NCI-H187 treated with DMSO at 0.1 percent for 48 hours (cell line): Measurements from ENCODE around the gene TCTN3.
"Not testable (repeated sequence)": the region's sequence is repeated elsewhere in the genome, so short reads cannot be mapped to it uniquely, and the experiment has no call there.

Experiments
- DNase-seq: peaks from one replicate; lab custom pipeline; 2025; lab: John Stamatoyannopoulos, UW

Gene TCTN3

DNA sequence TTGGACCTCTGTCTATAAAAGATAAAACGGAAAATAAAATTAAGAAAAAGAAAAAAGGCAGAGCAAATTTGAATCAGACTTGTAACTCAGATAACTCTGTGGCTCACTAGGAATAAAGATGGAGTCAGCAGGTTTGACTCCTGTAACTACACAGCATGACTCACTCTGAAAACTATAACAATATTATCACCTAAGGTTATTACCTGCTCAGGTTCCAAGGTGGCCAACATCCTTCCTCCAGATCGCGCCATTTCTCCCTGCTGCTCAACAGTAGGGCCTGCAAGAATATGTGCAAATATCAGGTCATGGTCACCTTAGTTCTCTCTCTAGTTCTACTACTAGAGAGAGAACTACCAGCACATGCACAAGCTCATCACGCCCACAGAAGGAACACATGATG is 67.2 kb downstream of the TCTN3 start:
- DNase-seq, result no peak

DNA sequence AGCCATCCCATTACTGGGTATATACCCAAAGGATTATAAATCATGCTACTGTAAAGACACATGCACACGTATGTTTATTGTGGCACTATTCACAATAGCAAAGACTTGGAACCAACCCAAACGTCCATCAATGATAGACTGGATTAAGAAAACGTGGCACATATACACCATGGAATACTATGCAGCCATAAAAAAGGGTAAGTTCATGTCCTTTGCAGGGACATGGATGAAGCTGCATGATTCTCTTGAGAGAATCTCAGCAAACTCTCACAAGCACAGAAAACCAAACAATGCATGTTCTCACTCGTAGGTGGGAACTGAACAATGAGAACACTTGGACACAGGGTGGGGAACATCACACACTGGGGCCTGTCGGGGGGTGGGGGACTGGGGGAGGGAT is 73.3 kb downstream of the TCTN3 start:
- not testable (repeated sequence) for DNase-seq

DNA sequence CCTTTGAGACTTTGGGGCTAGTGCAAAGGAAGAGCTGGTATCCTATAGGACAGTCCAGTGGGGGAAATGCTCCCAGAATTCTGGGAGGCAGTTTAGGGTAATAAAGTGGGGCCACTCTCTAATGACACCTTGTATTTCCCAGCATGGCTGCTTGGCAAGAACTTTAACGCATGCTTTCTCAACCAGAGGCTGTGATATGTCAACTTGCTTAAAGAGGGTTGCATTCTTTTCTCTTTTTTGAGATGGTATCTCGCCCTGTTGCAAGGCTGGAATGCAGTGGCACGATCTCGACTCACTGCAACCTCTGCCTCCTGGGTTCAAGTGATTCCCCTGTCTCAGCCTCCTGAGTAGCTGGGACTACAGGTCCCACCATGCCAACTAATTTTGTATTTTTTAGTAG is 75.6 kb downstream of the TCTN3 start:
- DNase-seq, result no peak

DNA sequence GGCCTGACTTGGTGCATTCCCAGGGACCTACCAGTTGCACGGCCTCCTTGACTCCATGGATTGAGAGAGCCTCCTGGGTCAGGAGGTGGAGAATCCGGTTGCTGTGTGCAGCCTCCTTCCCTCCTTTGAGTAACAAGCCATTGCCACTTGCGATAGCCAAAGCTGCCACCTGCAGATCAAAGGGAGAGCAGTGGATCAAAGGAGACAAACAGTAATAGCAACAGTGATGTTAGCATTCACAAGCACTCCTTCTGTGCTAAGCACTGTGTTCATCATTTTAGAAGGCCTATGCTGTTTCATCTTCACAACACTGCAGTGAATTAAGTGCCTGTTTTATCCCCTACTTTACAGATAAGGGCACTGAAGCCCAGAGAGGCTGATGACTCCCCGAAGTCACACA is 77.3 kb downstream of the TCTN3 start:
- DNase-seq, result no peak
